AG10803 (cell line): ENCODE data around the gene ANGPTL2.

Experiments
- DNase-seq: peaks from one replicate; pipeline ENCODE4 v3.0.0; 2010; ENCODE audit warnings: low read depth
- H3K4me3 ChIP-seq: 2 replicates; pipeline ENCODE4 v1.5.1; 2011; ENCODE audit warnings: mild to moderate bottlenecking, low read length, control low read depth
- TF ChIP-seq, protein P1 (sequence below): conservative IDR thresholded peaks from 2 replicates; pipeline ENCODE4 v1.5.1; 2011; ENCODE audit warnings: mild to moderate bottlenecking, low read length, control low read depth, inconsistent platforms

ANGPTL2 gene

DNA sequence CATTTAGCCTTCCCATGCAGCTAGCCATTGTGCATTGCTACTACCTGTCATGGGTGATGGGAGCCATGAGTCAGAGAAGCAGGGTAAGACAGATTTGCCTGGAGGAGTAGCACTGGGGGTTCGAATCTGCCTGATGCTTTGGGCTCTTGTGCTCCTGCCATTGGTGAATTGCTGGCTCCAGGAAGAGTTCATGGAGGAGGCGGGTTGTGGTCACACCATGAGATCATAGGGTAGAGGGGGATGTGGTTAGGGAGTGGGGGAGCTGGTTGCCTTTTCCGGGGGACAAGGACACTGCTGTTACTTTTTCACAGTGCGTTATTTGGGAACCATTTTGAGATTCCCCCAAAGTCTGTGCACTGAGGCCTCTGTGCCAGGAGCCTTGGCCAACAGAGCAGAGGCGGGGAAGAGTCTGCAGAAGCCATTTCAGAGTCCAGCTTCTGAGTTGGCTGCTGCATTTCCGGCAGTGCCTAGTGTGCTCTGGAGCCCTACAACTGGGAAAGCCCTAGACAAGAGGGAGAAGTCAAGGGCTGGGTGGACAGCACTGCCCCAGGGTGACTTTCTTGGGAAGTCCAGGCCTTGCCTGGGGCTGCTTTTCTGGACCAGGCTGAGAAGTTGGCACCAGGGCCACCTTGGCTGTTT lies 6.2 kb downstream of the ANGPTL2 start:
- no peak for DNase-seq
- H3K4me3 ChIP-seq = no peak overlapping the region
- TF ChIP-seq, protein P1, sequence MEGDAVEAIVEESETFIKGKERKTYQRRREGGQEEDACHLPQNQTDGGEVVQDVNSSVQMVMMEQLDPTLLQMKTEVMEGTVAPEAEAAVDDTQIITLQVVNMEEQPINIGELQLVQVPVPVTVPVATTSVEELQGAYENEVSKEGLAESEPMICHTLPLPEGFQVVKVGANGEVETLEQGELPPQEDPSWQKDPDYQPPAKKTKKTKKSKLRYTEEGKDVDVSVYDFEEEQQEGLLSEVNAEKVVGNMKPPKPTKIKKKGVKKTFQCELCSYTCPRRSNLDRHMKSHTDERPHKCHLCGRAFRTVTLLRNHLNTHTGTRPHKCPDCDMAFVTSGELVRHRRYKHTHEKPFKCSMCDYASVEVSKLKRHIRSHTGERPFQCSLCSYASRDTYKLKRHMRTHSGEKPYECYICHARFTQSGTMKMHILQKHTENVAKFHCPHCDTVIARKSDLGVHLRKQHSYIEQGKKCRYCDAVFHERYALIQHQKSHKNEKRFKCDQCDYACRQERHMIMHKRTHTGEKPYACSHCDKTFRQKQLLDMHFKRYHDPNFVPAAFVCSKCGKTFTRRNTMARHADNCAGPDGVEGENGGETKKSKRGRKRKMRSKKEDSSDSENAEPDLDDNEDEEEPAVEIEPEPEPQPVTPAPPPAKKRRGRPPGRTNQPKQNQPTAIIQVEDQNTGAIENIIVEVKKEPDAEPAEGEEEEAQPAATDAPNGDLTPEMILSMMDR = no peak

DNA sequence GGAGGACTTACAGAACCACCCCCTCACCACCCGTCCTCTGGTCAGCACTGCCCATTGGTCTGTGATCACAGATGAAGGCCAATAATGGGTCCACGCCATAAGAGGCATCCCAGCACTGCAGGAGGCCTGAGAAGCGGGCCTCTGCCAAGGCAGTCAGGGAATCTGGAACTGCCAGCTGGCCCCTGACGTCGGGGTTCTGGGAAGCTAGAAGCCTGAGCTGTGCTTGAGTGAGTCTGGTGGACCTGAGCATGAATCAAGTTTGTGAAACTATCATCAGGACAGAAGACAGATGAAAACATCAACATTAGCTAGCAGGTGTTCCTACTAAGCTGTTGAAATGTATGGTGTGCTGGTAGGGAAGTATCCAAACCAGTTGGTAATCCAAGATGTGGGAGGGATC lies 7.8 kb downstream of the ANGPTL2 start:
- no peak overlapping the region for H3K4me3 ChIP-seq
- no peak for DNase-seq
- TF ChIP-seq, protein P1 = no peak

DNA sequence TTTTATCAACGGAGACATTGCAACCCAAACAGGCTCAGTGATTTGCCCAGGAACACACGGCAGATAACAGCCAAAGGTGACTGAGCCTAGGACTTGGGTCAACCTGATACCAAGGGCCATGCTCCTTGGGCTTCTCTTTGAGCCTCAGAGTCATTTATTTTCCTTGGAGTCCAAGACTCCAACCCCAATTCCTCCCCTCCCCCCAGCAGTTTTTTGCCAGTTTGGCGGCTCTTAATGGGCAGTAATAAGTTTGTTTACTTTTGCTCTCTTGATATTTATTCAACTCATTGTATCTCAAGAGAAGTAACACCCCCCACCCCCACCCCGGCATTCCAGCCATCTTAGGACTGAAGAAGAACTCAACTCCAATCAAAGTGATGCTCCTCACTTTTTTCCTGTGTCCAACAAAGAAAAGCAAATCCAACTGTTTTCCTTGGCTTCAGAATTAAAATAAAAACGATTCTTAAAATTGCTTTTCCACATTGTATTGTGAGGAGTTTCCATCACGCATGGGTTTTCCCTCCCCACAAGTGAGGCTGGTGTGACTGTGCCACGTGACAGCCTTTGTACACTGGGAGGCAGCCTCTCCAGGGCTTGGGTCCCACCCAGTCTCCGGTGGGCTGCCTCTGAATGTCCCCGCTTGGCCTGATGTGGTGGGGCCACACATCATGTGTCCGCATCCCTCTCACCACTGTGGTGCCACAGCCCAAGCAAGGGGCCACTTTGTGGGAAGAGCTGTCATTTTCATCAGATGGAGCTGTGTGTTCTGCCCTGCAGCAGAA lies 9.1 kb downstream of the ANGPTL2 start:
- no peak overlapping the region for H3K4me3 ChIP-seq
- TF ChIP-seq, protein P1 = no peak
- no peak for DNase-seq

DNA sequence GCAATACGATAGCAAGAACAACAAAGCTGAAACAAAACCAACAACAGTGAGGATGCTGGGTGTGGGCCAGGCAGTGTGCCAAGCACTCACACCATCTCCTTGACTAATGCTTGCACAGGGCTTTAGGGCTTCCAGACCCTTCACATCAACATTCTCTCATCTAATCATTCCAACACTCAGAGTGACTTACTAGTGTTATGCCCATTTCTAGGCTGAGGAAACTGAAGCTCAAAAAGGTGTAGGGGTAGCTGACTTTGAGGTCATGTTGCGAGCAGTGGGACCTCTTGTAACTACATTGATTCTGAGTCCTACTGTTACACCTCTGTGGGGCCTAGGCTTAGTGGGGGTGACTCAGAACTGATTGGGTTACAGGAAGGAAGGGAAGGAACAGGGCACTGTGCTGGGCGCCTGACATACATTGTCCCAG lies 9.7 kb downstream of the ANGPTL2 start:
- no peak for DNase-seq
- TF ChIP-seq, protein P1 = no peak
- no peak overlapping the region for H3K4me3 ChIP-seq

DNA sequence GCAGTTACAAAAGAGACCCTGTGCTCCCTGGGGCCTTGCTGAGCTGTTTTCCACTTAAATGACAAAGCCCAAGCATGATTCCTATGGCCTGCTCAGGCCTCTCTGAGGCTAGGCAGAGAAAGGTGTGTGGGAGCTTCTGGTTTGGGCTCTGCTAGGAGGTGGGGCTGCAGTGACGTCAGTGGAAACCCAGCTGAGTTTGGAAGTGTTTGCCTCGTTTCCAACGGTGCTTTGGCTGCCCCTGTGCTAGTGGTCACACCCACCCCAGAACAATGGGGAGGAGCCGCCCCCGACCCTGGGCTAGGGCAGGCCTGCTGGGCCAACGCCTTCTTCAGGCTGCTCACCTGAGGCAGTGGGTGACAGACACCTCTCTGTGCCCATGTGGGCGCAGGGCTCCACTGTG lies 10.4 kb downstream of the ANGPTL2 start:
- H3K4me3 ChIP-seq = no peak overlapping the region
- TF ChIP-seq, protein P1 = no peak
- DNase-seq = no peak

DNA sequence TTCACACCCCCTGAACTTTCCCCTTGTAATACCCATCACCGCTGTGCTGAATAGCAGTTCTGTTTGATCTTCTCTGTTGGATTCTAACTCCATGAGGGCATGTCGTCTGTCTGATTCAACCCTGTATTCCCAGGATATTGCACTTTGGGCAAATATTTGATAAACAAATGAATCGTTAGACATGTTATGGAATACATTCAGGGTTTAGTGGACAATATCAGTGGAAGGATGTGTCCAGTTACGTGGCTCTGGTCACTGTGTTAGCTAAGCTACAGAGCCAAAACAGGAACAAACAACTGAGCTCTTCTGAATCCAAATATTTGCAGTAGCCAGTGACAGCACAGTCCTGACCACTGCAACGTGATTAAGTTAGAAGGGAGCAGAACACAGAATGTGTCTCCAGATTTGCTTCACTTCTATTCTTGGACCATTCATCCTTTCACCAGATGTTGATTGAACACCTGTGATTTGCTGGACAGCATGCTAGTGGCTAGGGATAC lies 13.2 kb downstream of the ANGPTL2 start:
- no peak for DNase-seq
- no peak overlapping the region for H3K4me3 ChIP-seq
- TF ChIP-seq, protein P1 = no peak
